ENCODE data around the gene NPHP3. TPM values are rescaled to one million over a fixed set of nuclear protein-coding genes. Genes with fewer than 3 reads are reported as not detected.

The NPHP3 gene, protein sequence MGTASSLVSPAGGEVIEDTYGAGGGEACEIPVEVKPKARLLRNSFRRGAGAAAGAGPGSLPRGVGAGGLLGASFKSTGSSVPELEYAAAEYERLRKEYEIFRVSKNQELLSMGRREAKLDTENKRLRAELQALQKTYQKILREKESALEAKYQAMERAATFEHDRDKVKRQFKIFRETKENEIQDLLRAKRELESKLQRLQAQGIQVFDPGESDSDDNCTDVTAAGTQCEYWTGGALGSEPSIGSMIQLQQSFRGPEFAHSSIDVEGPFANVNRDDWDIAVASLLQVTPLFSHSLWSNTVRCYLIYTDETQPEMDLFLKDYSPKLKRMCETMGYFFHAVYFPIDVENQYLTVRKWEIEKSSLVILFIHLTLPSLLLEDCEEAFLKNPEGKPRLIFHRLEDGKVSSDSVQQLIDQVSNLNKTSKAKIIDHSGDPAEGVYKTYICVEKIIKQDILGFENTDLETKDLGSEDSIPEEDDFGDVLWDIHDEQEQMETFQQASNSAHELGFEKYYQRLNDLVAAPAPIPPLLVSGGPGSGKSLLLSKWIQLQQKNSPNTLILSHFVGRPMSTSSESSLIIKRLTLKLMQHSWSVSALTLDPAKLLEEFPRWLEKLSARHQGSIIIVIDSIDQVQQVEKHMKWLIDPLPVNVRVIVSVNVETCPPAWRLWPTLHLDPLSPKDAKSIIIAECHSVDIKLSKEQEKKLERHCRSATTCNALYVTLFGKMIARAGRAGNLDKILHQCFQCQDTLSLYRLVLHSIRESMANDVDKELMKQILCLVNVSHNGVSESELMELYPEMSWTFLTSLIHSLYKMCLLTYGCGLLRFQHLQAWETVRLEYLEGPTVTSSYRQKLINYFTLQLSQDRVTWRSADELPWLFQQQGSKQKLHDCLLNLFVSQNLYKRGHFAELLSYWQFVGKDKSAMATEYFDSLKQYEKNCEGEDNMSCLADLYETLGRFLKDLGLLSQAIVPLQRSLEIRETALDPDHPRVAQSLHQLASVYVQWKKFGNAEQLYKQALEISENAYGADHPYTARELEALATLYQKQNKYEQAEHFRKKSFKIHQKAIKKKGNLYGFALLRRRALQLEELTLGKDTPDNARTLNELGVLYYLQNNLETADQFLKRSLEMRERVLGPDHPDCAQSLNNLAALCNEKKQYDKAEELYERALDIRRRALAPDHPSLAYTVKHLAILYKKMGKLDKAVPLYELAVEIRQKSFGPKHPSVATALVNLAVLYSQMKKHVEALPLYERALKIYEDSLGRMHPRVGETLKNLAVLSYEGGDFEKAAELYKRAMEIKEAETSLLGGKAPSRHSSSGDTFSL (N-terminal part only)
- 6.7 to 9.7 TPM (median 7.9 TPM) in 5 replicates for total RNA-seq (2022; extraction: Qiagen RNA extraction; ENCODE audit: low read depth)

GRCh38 chr3:132722165-132723023 is at the start of gene NPHP3:
Gene NPHP3 (minus strand): TSS chr3:132722409. CDS start chr3:132722355, 54 bp downstream.

GRCh38 chr3:132660052-132660810 is 62.0 kb downstream of the NPHP3 start, which contains the start of gene UBA5:
Gene UBA5 (plus strand): TSS chr3:132660329. CDS start chr3:132660538, 209 bp downstream.

GRCh38 chr3:132659365-132660051 is 62.7 kb downstream of the NPHP3 start, which contains the start of gene ACAD11:
Gene ACAD11 (minus strand): TSS chr3:132659809. CDS start chr3:132659751, 58 bp downstream.

Other genes with a start within 250 kb of the NPHP3 start
- gene ACKR4, start 125.1 kb downstream of the NPHP3 start, total RNA-seq (2022; extraction: Qiagen RNA extraction; ENCODE audit: low read depth), result not detected in 5 replicates
- 4.0 to 9.2 TPM (median 4.6 TPM) in 5 replicates for gene ACAD11, start 62.6 kb downstream of the NPHP3 start, total RNA-seq (2022; extraction: Qiagen RNA extraction; ENCODE audit: low read depth)
- gene UBA5, start 62.1 kb downstream of the NPHP3 start, total RNA-seq (2022; extraction: Qiagen RNA extraction; ENCODE audit: low read depth), result 24.6 to 30.9 TPM (median 26.5 TPM) in 5 replicates

Measured in A549 treated with CpdA at 1 μM for 4 hours (cell line).